Natural killer cell treated with Interleukin-12 subunit alpha and Interleukin-12 subunit beta and Interleukin-15 and Interleukin-18, amount 100 ng/mL, for 72 hours (primary cell): ENCODE results near the gene RGS18. TPM values are rescaled to one million over a fixed set of nuclear protein-coding genes. Genes with fewer than 3 reads are reported as not detected.
"Not testable (repeated sequence)": the region's sequence is repeated elsewhere in the genome, so short reads cannot be mapped to it uniquely, and the experiment has no call there.

Source experiments
- ATAC-seq, 2 donors: fragments of 150-1000 bp; cut with Tn5 transposase in 1 of 2; sonication (Bioruptor Pico), chemical (Tn5 transposase) in 1 of 2; 2 replicates each; pipeline ENCODE4 v1.10.0; 2021
- DNase-seq: peaks from one replicate; pipeline ENCODE4 v3.0.0; 2022; ENCODE audit warnings: low spot score
- H3K27ac Mint-ChIP-seq, 2 donors: 1 replicate in 1 of 2; 2 replicates in 1 of 2; pipeline ENCODE4 v1.8.0; 2022; ENCODE audit warnings: mixed read lengths in 2 of 2, mild to moderate bottlenecking in 1 of 2, moderate library complexity in 1 of 2
- H3K27me3 Mint-ChIP-seq, 2 donors: 1 replicate in 1 of 2; 2 replicates in 1 of 2; pipeline ENCODE4 v1.8.0; 2022; ENCODE audit warnings: mixed read lengths in 2 of 2
- H3K36me3 Mint-ChIP-seq: one replicate; pipeline ENCODE4 v1.8.0; 2022; ENCODE audit warnings: mixed read lengths
- H3K4me1 Mint-ChIP-seq, 2 donors: 1 replicate in 1 of 2; 2 replicates in 1 of 2; pipeline ENCODE4 v1.8.0; 2022; ENCODE audit warnings: low read depth in 2 of 2, mixed read lengths in 2 of 2, mild to moderate bottlenecking in 1 of 2
- H3K4me3 Mint-ChIP-seq: one replicate; pipeline ENCODE4 v1.8.0; 2022; ENCODE audit warnings: mixed read lengths
- H3K9me3 Mint-ChIP-seq: 2 replicates; pipeline ENCODE4 v1.8.0; 2022; ENCODE audit warnings: mixed read lengths
- total RNA-seq, 2 donors: library from RNA; stranded (reverse); gene quantifications; one replicate each; pipeline ENCODE4 v1.2.3, GENCODE V29; 2022

The RGS18 gene, protein sequence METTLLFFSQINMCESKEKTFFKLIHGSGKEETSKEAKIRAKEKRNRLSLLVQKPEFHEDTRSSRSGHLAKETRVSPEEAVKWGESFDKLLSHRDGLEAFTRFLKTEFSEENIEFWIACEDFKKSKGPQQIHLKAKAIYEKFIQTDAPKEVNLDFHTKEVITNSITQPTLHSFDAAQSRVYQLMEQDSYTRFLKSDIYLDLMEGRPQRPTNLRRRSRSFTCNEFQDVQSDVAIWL
- total RNA-seq = 10 to 100 TPM in 1 of 2 donors, 1 to 10 TPM in 1; 4.0 to 10.0 TPM

- peak within 1 kb of the TSS; percentile 68 to 83 for H3K27ac Mint-ChIP-seq
- H3K9me3 Mint-ChIP-seq = peaks cover 3% of the 10 kb centered on the region
- H3K4me3 Mint-ChIP-seq = peak within 1 kb of the TSS; percentile 54
- no peak for DNase-seq
- H3K36me3 Mint-ChIP-seq = no peaks in the 10 kb centered on the region
- peaks cover 0 to 11% of the 10 kb centered on the region in 2 donors for H3K4me1 Mint-ChIP-seq
- no peaks in the 10 kb centered on the region for H3K27me3 Mint-ChIP-seq
- peak; percentile 74 to 82 for ATAC-seq
Measured at GRCh38 chr1:192158181-192158580, at the start of gene RGS18. Gene RGS18, plus strand, starts transcription at chr1:192158462. Its CDS starts 176 bp downstream, at chr1:192158638.

GRCh38 chr1:192109576-192109975 lies 48.7 kb upstream of the RGS18 start:
- Mint-ChIP-seq H3K4me3 (no peak overlapping the region), H3K9me3 (peaks cover 10% of the 10 kb centered on the region), H3K27ac (no peak overlapping the region), H3K36me3 (no peaks in the 10 kb centered on the region), H3K27me3 (no peaks in the 10 kb centered on the region), H3K4me1 (no peaks in the 10 kb centered on the region)
- ATAC-seq (no peak), DNase-seq (no peak)

DNA sequence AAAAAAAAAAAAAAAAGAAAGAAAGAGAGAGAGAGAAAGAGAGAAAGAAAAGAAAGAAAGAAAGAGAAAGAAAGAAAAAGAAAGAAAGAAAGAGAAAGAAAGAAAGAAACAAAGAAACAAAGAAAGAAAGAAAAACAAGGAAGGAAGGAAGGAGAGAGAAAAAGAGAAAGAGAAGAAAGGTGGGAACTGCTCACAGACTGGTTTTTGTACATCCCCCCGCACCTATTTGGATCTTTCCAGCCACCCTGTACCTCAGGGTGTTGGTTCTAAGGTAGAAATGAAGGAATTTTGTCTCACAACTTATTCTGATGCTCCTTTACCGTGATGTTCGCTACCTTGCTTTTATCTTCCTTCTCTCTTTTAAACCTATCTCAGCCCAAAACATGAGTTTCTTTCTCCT lies 43.3 kb upstream of the RGS18 start:
- Mint-ChIP-seq H3K27me3 (no peaks in the 10 kb centered on the region), H3K4me3 (no peak overlapping the region), H3K4me1 (no peaks in the 10 kb centered on the region), H3K36me3 (no peaks in the 10 kb centered on the region), H3K27ac (no peak overlapping the region), H3K9me3 (peaks cover 20% of the 10 kb centered on the region)
- no peak for DNase-seq
- ATAC-seq = no peak

GRCh38 chr1:192118881-192119405 lies 39.3 kb upstream of the RGS18 start:
- no peak overlapping the region for H3K27ac Mint-ChIP-seq
- no peaks in the 10 kb centered on the region for H3K27me3 Mint-ChIP-seq
- no peaks in the 10 kb centered on the region for H3K36me3 Mint-ChIP-seq
- no peaks in the 10 kb centered on the region for H3K4me1 Mint-ChIP-seq
- ATAC-seq (no peak), DNase-seq (no peak)
- H3K9me3 Mint-ChIP-seq = peaks cover 18% of the 10 kb centered on the region
- H3K4me3 Mint-ChIP-seq = no peak overlapping the region

DNA sequence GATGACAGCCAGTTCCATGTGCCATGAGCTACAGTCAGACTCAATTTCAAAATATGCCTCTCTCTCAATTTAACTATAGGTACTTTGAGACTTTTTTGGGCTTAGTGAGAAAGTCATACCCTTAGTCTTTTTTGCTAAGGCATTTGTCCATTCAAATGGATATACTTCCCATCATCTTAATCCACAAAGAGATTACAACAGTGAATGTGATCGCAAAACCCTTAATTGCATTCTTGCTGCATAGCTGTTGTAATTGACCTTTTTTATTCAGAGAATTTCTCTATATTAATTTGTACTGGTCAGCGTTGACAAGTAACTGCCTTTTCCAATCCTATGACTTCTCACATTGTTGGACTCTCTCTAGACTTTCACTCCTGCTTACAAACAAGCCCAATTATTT lies 38.6 kb upstream of the RGS18 start:
- Mint-ChIP-seq H3K4me1 (no peaks in the 10 kb centered on the region), H3K9me3 (peaks cover 15% of the 10 kb centered on the region), H3K4me3 (no peak overlapping the region), H3K27ac (no peak overlapping the region), H3K36me3 (no peaks in the 10 kb centered on the region), H3K27me3 (no peaks in the 10 kb centered on the region)
- DNase-seq = no peak
- no peak for ATAC-seq

GRCh38 chr1:192122668-192123067 lies 35.6 kb upstream of the RGS18 start:
- Mint-ChIP-seq H3K4me1 (no peaks in the 10 kb centered on the region), H3K9me3 (peaks cover 7% of the 10 kb centered on the region), H3K4me3 (no peak overlapping the region), H3K36me3 (no peaks in the 10 kb centered on the region), H3K27me3 (no peaks in the 10 kb centered on the region), H3K27ac (no peak overlapping the region)
- ATAC-seq (no peak), DNase-seq (no peak)

DNA sequence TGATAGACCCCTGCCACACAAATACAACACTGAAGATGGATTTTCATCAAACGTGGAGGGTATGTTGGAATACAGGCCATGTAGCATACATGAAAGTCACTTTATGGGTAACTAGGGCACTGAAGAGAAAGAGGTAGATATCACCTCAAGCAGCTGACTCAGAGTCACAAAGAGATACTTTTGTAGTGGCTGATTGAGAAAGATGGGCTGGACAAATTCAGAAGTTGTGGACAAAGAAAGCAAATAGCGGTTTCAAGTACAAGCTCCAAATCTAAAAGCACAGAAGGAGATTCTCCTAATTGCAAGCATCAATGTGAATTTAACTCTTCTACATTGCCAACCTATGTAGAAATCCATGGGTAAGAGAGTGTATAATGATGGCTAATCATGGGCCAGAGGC lies 35.0 kb upstream of the RGS18 start:
- Mint-ChIP-seq H3K4me3 (no peak overlapping the region), H3K27me3 (no peaks in the 10 kb centered on the region), H3K36me3 (no peaks in the 10 kb centered on the region), H3K4me1 (no peaks in the 10 kb centered on the region), H3K9me3 (peaks cover 7% of the 10 kb centered on the region), H3K27ac (no peak overlapping the region)
- ATAC-seq = no peak
- no peak for DNase-seq

GRCh38 chr1:192126030-192126619 lies 32.1 kb upstream of the RGS18 start:
- H3K9me3 Mint-ChIP-seq = peaks cover 7% of the 10 kb centered on the region
- no peaks in the 10 kb centered on the region for H3K4me1 Mint-ChIP-seq
- no peak for ATAC-seq

GRCh38 chr1:192130175-192130574 lies 28.1 kb upstream of the RGS18 start:
- DNase-seq (no peak), ATAC-seq (no peak)
- H3K9me3 Mint-ChIP-seq = peaks cover 3% of the 10 kb centered on the region
- H3K27me3 Mint-ChIP-seq = no peaks in the 10 kb centered on the region
- no peaks in the 10 kb centered on the region for H3K4me1 Mint-ChIP-seq
- no peak overlapping the region for H3K27ac Mint-ChIP-seq
- H3K36me3 Mint-ChIP-seq = no peaks in the 10 kb centered on the region
- no peak overlapping the region for H3K4me3 Mint-ChIP-seq

More at GRCh38 chr1:192126030-192126619, 32.1 kb upstream of the RGS18 start:
- no peak for DNase-seq
- Mint-ChIP-seq H3K36me3 (no peaks in the 10 kb centered on the region), H3K27me3 (no peaks in the 10 kb centered on the region), H3K4me3 (no peak overlapping the region), H3K27ac (no peak overlapping the region)

GRCh38 chr1:192130865-192131264 lies 27.4 kb upstream of the RGS18 start:
- DNase-seq, ATAC-seq, H3K27me3 Mint-ChIP-seq, H3K27ac Mint-ChIP-seq, H3K9me3 Mint-ChIP-seq, H3K4me3 Mint-ChIP-seq, H3K4me1 Mint-ChIP-seq, H3K36me3 Mint-ChIP-seq: not testable (repeated sequence)

- H3K27me3 Mint-ChIP-seq = no peaks in the 10 kb centered on the region
Measured at GRCh38 chr1:192131914-192132313, 26.3 kb upstream of the RGS18 start.

DNA sequence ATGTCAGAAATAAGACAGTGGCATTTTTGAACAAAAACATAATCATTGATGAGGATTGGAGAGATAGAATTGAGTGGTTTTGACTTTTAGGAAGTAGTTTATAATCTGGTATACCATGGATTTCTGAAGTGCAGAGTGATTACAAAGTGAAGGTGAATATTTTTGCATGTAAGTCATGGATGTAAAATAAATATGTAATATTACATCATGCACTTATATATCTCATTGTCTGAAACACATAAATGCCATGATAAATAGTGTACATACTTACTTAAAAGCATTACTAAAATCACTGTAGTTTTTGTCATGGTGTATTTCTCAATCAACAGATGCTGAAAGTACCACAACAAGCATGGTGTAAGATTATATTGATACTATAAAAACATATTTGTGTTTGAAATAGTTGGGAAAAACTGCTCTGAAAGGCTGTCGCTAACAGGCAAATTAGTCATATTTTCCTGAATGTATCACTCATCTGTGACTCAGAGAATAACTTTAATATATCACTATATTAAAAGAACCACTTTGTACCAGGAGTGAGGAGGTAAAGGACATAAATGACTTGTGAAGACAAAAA lies 24.8 kb upstream of the RGS18 start:
- Mint-ChIP-seq H3K36me3 (no peaks in the 10 kb centered on the region), H3K4me1 (no peaks in the 10 kb centered on the region), H3K27me3 (no peaks in the 10 kb centered on the region), H3K4me3 (no peak overlapping the region), H3K27ac (no peak overlapping the region), H3K9me3 (peaks cover 3% of the 10 kb centered on the region)
- DNase-seq (no peak), ATAC-seq (no peak)

More at GRCh38 chr1:192131914-192132313, 26.3 kb upstream of the RGS18 start:
- Mint-ChIP-seq H3K9me3 (peaks cover 3% of the 10 kb centered on the region), H3K4me3 (no peak overlapping the region), H3K36me3 (no peaks in the 10 kb centered on the region), H3K4me1 (no peaks in the 10 kb centered on the region), H3K27ac (no peak overlapping the region)
- ATAC-seq = no peak
- no peak for DNase-seq

GRCh38 chr1:192140382-192140781 lies 17.9 kb upstream of the RGS18 start:
- DNase-seq (no peak), ATAC-seq (no peak)
- Mint-ChIP-seq H3K36me3 (no peaks in the 10 kb centered on the region), H3K9me3 (peaks cover 2% of the 10 kb centered on the region), H3K4me1 (no peaks in the 10 kb centered on the region), H3K27ac (no peak overlapping the region), H3K4me3 (no peak overlapping the region), H3K27me3 (no peaks in the 10 kb centered on the region)

DNA sequence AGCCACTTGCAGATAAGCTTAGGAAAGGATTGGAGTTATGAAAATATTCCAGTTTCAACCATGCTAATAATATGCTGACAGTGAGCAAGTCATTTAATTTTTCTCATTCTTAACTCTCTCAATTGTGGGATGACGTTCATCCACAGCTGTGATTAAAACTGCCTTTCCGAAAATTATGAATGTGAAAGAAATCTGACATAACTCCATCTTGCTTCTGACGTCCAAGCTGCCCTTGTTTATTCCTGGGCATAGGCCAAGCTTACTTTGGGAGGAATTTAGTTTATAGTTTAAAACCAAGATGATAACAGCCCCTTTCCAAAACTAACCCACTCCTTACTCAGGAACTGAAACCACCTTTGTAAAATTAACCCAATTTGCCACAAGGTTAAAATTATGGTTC lies 11.0 kb upstream of the RGS18 start:
- H3K9me3 Mint-ChIP-seq = peaks cover 5% of the 10 kb centered on the region
- ATAC-seq = no peak
- no peak overlapping the region for H3K27ac Mint-ChIP-seq
- no peaks in the 10 kb centered on the region for H3K27me3 Mint-ChIP-seq
- no peaks in the 10 kb centered on the region for H3K4me1 Mint-ChIP-seq
- no peaks in the 10 kb centered on the region for H3K36me3 Mint-ChIP-seq
- no peak for DNase-seq
- no peak overlapping the region for H3K4me3 Mint-ChIP-seq
